Astrocyte (in vitro differentiated cells and primary cell): ENCODE data around the gene ZCCHC24. TPM values are rescaled to one million over a fixed set of nuclear protein-coding genes. Genes with fewer than 3 reads are reported as not detected.

Experiments
- DNase-seq: peaks from one replicate; pipeline ENCODE4 v3.0.0-alpha.2; 2010; ENCODE audit warnings: low read depth
- FAIRE-seq: peaks from 2 replicates; lab custom pipeline; 2011; peaks lifted over from hg19 to GRCh38; lab: Jason Lieb, UNC
- H2AFZ ChIP-seq: 2 replicates; pipeline ENCODE4 v1.6.0; 2012; ENCODE audit warnings: low read depth, low read length, inconsistent platforms
- H3K27ac ChIP-seq: 2 replicates; pipeline ENCODE4 v1.5.1; 2011; ENCODE audit warnings: low read depth, low read length, inconsistent platforms
- H3K27me3 ChIP-seq: 2 replicates; pipeline ENCODE4 v1.6.0; 2011; ENCODE audit warnings: low read length, inconsistent platforms; ENCODE audit not compliant: insufficient read depth
- H3K36me3 ChIP-seq: 2 replicates; pipeline ENCODE4 v1.5.1; 2011; ENCODE audit warnings: low read length, inconsistent platforms; ENCODE audit not compliant: insufficient read depth
- H3K4me1 ChIP-seq: 2 replicates; pipeline ENCODE4 v1.5.1; 2011; ENCODE audit warnings: low read length, inconsistent platforms; ENCODE audit not compliant: insufficient read depth
- H3K4me2 ChIP-seq: 2 replicates; pipeline ENCODE4 v1.6.0; 2012; ENCODE audit warnings: low read length, inconsistent platforms
- H3K4me3 ChIP-seq: 2 replicates; pipeline ENCODE4 v1.5.1; 2011; ENCODE audit warnings: low read depth, mild to moderate bottlenecking, low read length, inconsistent platforms; ENCODE audit not compliant: insufficient read depth
- H3K79me2 ChIP-seq: 2 replicates; pipeline ENCODE4 v1.6.0; 2012; ENCODE audit warnings: mild to moderate bottlenecking, low read length, inconsistent platforms; ENCODE audit not compliant: insufficient read depth
- H3K9ac ChIP-seq: 2 replicates; pipeline ENCODE4 v1.6.0; 2012; ENCODE audit warnings: mild to moderate bottlenecking, low read length, inconsistent platforms
- H3K9me3 ChIP-seq: 2 replicates; pipeline ENCODE4 v1.5.1; 2012; ENCODE audit warnings: low read depth, mild to moderate bottlenecking, low read length, inconsistent platforms; ENCODE audit not compliant: insufficient read depth
- H4K20me1 ChIP-seq: 2 replicates; pipeline ENCODE4 v1.6.0; 2012; ENCODE audit warnings: low read length, inconsistent platforms; ENCODE audit not compliant: insufficient read depth
- H3K27ac Mint-ChIP-seq: one replicate; pipeline ENCODE4 v1.8.0; 2021; ENCODE audit warnings: mild to moderate bottlenecking, mixed read lengths; ENCODE audit not compliant: unreplicated experiment
- H3K27me3 Mint-ChIP-seq: one replicate; pipeline ENCODE4 v1.8.0; 2021; ENCODE audit warnings: low read depth, mixed read lengths; ENCODE audit not compliant: unreplicated experiment
- H3K36me3 Mint-ChIP-seq: one replicate; pipeline ENCODE4 v1.8.0; 2021; ENCODE audit warnings: low read depth, mixed read lengths; ENCODE audit not compliant: unreplicated experiment
- H3K4me1 Mint-ChIP-seq: one replicate; pipeline ENCODE4 v1.8.0; 2021; ENCODE audit warnings: low read depth, mixed read lengths; ENCODE audit not compliant: unreplicated experiment
- H3K4me3 Mint-ChIP-seq: one replicate; pipeline ENCODE4 v1.8.0; 2021; ENCODE audit warnings: mild to moderate bottlenecking, moderate library complexity, mixed read lengths; ENCODE audit not compliant: unreplicated experiment
- H3K9me3 Mint-ChIP-seq: one replicate; pipeline ENCODE4 v1.8.0; 2021; ENCODE audit warnings: mild to moderate bottlenecking, mixed read lengths; ENCODE audit not compliant: unreplicated experiment
- CTCF ChIP-seq: IDR thresholded peaks from 2 replicates; pipeline ENCODE4 v1.5.1; 2011; ENCODE audit warnings: low read depth, mild to moderate bottlenecking, inconsistent platforms, low read length, moderate library complexity; ENCODE audit not compliant: insufficient read depth
- EZH2 ChIP-seq: IDR thresholded peaks from 2 replicates; pipeline ENCODE4 v1.6.1; 2012; ENCODE audit warnings: mild to moderate bottlenecking, low read length, inconsistent platforms; ENCODE audit not compliant: insufficient read depth
- total RNA-seq: library from RNA; stranded (reverse); gene quantifications from 2 replicates; pipeline ENCODE4 v1.2.1, GENCODE V29; 2021

Gene ZCCHC24
- total RNA-seq, 1 donor from 2014 or later, result 21.4 TPM

DNA sequence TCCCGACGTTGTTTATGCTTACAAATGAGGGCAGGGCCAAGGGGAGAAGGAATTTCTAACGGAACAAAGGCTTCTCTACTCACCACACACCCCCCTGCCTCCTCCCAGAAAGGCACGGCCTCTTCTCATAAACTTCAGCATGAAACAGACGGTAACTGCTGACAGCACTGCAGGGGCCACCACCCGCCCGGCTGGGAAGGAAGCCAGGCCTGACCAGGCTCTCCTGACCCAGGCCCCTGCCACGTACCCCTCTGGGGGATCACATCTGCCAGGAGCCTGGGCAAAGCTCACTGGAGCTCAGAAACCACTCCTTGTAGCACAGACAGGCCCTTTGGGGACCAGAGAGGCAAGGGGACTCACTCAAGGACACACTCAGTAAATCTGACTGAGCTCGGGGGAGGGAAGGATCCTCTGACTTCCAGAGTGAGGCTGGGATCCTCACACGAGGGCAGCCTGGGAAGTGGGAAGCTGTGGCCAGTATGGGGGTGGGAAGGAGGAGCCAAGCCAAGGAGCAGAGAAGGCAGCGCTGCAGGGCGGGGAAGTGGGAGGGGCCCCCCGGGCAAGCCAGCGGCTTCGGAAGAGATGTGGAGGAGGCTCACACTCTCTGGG is 46.1 kb downstream of the ZCCHC24 start:
- peaks cover 8% of the 10 kb centered on the region for H4K20me1 ChIP-seq
- peak overlapping the region; percentile 99 for H3K27ac ChIP-seq
- H3K27me3 ChIP-seq, result no peaks in the 10 kb centered on the region
- TF ChIP-seq EZH2 (no peak), CTCF (no peak)
- H3K9ac ChIP-seq, result peak overlapping the region; percentile 89
- DNase-seq (peak; percentile 95), FAIRE-seq (peak; percentile 49)
- H3K4me3 ChIP-seq, result no peak overlapping the region
- peaks cover 4% of the 10 kb centered on the region for H3K36me3 ChIP-seq
- Mint-ChIP-seq H3K27ac (peak overlapping the region; percentile 84), H3K4me3 (peak overlapping the region; percentile 45), H3K9me3 (no peaks in the 10 kb centered on the region), H3K4me1 (peaks cover 34% of the 10 kb centered on the region), H3K36me3 (peaks cover 12% of the 10 kb centered on the region), H3K27me3 (no peaks in the 10 kb centered on the region)
- peak overlapping the region; percentile 73 for H2AFZ ChIP-seq
- no peaks in the 10 kb centered on the region for H3K9me3 ChIP-seq
- H3K4me1 ChIP-seq, result peaks cover 59% of the 10 kb centered on the region
- peak overlapping the region; percentile 88 for H3K4me2 ChIP-seq
- H3K79me2 ChIP-seq, result peaks cover 21% of the 10 kb centered on the region

GRCh38 chr10:79398642-79399041 is 46.8 kb downstream of the ZCCHC24 start:
- TF ChIP-seq CTCF, result no peak
- TF ChIP-seq EZH2, result no peak
- H3K79me2 ChIP-seq, result peaks cover 21% of the 10 kb centered on the region
- peak overlapping the region; percentile 88 for H3K4me2 ChIP-seq
- H3K4me3 ChIP-seq, result no peak overlapping the region
- no peak overlapping the region for H2AFZ ChIP-seq
- FAIRE-seq (no peak), DNase-seq (no peak)
- H3K27ac ChIP-seq, result peak overlapping the region; percentile 99
- H3K9me3 ChIP-seq, result no peaks in the 10 kb centered on the region
- no peaks in the 10 kb centered on the region for H3K27me3 ChIP-seq
- H3K4me1 ChIP-seq, result peaks cover 52% of the 10 kb centered on the region
- peaks cover 4% of the 10 kb centered on the region for H3K36me3 ChIP-seq
- no peak overlapping the region for H3K4me3 Mint-ChIP-seq
- H3K4me1 Mint-ChIP-seq, result peaks cover 28% of the 10 kb centered on the region
- peaks cover 8% of the 10 kb centered on the region for H4K20me1 ChIP-seq
- peak overlapping the region; percentile 89 for H3K9ac ChIP-seq
- H3K36me3 Mint-ChIP-seq, result peaks cover 16% of the 10 kb centered on the region
- no peaks in the 10 kb centered on the region for H3K27me3 Mint-ChIP-seq
- peak overlapping the region; percentile 84 for H3K27ac Mint-ChIP-seq
- H3K9me3 Mint-ChIP-seq, result no peaks in the 10 kb centered on the region

GRCh38 chr10:79397575-79398303 is 47.7 kb downstream of the ZCCHC24 start:
- Histone ChIP-seq H3K4me3 (no peak overlapping the region), H4K20me1 (peaks cover 6% of the 10 kb centered on the region), H3K27me3 (no peaks in the 10 kb centered on the region), H3K4me2 (no peak overlapping the region), H3K4me1 (peaks cover 43% of the 10 kb centered on the region), H3K9me3 (no peaks in the 10 kb centered on the region), H3K79me2 (peaks cover 16% of the 10 kb centered on the region), H2AFZ (no peak overlapping the region), H3K27ac (no peak overlapping the region), H3K36me3 (peaks cover 4% of the 10 kb centered on the region), H3K9ac (no peak overlapping the region)
- DNase-seq (peak; percentile 59), FAIRE-seq (no peak)
- peaks cover 20% of the 10 kb centered on the region for H3K4me1 Mint-ChIP-seq
- H3K27me3 Mint-ChIP-seq, result no peaks in the 10 kb centered on the region
- H3K4me3 Mint-ChIP-seq, result no peak overlapping the region
- TF ChIP-seq EZH2 (no peak), CTCF (no peak)
- H3K36me3 Mint-ChIP-seq, result peaks cover 23% of the 10 kb centered on the region
- no peaks in the 10 kb centered on the region for H3K9me3 Mint-ChIP-seq
- H3K27ac Mint-ChIP-seq, result peak overlapping the region; percentile 59
